Cardiac fibroblast (primary cell): ENCODE data around the gene PPP2R5A.

Experiments
- DNase-seq, 2 donors: peaks; one replicate each; pipeline versions ENCODE4 v3.0.0 to v3.0.0-alpha.2; 2010; ENCODE audit warnings: low read depth in 2 of 2
- H3K4me3 ChIP-seq, 2 donors: replicated peaks in 1 of 2; 1 replicate in 1 of 2; 2 replicates in 1 of 2; pipeline ENCODE4 v1.5.1; 2011; ENCODE audit warnings: low read depth in 2 of 2, low read length in 2 of 2, mild to moderate bottlenecking in 2 of 2, moderate library complexity in 1 of 2
- CTCF ChIP-seq: IDR thresholded peaks from one replicate; pipeline ENCODE4 v1.5.1; 2011; ENCODE audit warnings: low read depth, mild to moderate bottlenecking, low read length, inconsistent platforms

PPP2R5A gene

GRCh38 chr1:212254853-212255363, 30.3 kb upstream of the PPP2R5A start:
- peak in 1 of 2 donors; percentile 27 for DNase-seq
- H3K4me3 ChIP-seq: no peak overlapping the region
- TF ChIP-seq CTCF: no peak

- DNase-seq: peak in 1 of 2 donors; percentile 47
- no peak for TF ChIP-seq CTCF
- no peak overlapping the region for H3K4me3 ChIP-seq
These were observed 29.4 kb upstream of the PPP2R5A start for GRCh38 chr1:212255705-212256307.

GRCh38 chr1:212256369-212256768, 28.8 kb upstream of the PPP2R5A start:
- DNase-seq: no peak
- no peak for TF ChIP-seq CTCF
- no peak overlapping the region for H3K4me3 ChIP-seq

DNA sequence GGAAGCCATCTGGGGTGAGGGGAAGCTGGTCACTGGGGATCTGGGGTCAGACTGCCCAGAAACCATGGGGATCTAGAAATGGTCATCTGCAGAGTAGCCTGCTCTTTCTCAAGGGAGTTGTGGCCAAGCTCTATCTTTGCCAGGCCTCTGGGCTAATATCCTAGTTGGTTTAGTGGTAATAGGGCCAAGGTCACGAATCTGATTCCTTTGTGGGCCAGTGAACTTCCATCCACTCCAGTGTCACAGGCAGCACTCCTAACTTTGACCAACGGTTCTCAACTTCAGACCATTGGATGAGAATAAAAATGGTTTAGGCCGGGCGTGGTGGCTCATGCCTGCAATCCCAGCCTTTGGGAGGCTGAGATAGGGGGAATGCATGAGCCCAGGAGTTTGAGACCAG, 28.1 kb upstream of the PPP2R5A start:
- TF ChIP-seq CTCF: no peak
- no peak for DNase-seq
- H3K4me3 ChIP-seq: no peak overlapping the region

- TF ChIP-seq CTCF: no peak
- H3K4me3 ChIP-seq: no peak overlapping the region
- no peak for DNase-seq
These were observed 25.3 kb upstream of the PPP2R5A start for GRCh38 chr1:212259693-212260480.

GRCh38 chr1:212260557-212261355, 24.5 kb upstream of the PPP2R5A start:
- H3K4me3 ChIP-seq: no peak overlapping the region
- peak in 1 of 2 donors; percentile 16 for DNase-seq
- TF ChIP-seq CTCF: no peak
